ENCODE data around the gene CCDC60.

- no peak for TF ChIP-seq FOXK2 (IDR thresholded peaks at IDR 0.05)
- TF ChIP-seq TARDBP (IDR thresholded peaks at IDR 0.05) = no peak
- no peak for TF ChIP-seq SUZ12 (IDR thresholded peaks at IDR 0.05)
- TF ChIP-seq FOXM1 (IDR thresholded peaks at IDR 0.05; ENCODE audit: borderline replicate concordance) = no peak
- no peak for TF ChIP-seq CTBP1 (IDR thresholded peaks at IDR 0.05; ENCODE audit: borderline replicate concordance)
- no peak for TF ChIP-seq ELF4 (IDR thresholded peaks at IDR 0.05)
- no peak for TF ChIP-seq SP1 (IDR thresholded peaks at IDR 0.05)
- no peak for TF ChIP-seq ZNF384 (IDR thresholded peaks at IDR 0.05)
- TF ChIP-seq HDGF (IDR thresholded peaks at IDR 0.05; ENCODE audit: borderline replicate concordance) = no peak
- no peak for TF ChIP-seq PKNOX1 (IDR thresholded peaks at IDR 0.05)
- TF ChIP-seq BHLHE40 (IDR thresholded peaks at IDR 0.05; ENCODE audit: borderline replicate concordance) = no peak
- no peak for TF ChIP-seq FOXA1 (IDR thresholded peaks at IDR 0.05)
- no peak for TF ChIP-seq NFRKB (IDR thresholded peaks at IDR 0.05)
Observed at GRCh38 chr12:119288576-119288975, 46.0 kb upstream of the CCDC60 start.
